Suprapubic skin (tissue), 4 donors: ENCODE data around the gene DNAL1. TPM values are rescaled to one million over a fixed set of nuclear protein-coding genes. Genes with fewer than 3 reads are reported as not detected.
A peak's percentile ranks its signal among the peaks of the same experiment; 100 is the strongest.

Experiments
- DNase-seq, 2 donors: peaks; one replicate each; pipeline ENCODE4 v3.0.0-alpha.2; 2019; ENCODE audit warnings: low spot score in 2 of 2
- H3K27ac ChIP-seq: fragments of 200-600 bp; sonication (generic); one replicate; pipeline ENCODE4 v1.5.1; 2019
- H3K27me3 ChIP-seq: fragments of 200-600 bp; sonication (generic); one replicate; pipeline ENCODE4 v1.5.1; 2019
- H3K36me3 ChIP-seq: fragments of 200-600 bp; sonication (generic); one replicate; pipeline ENCODE4 v1.5.1; 2019
- H3K4me1 ChIP-seq: fragments of 200-600 bp; sonication (generic); one replicate; pipeline ENCODE4 v1.5.1; 2019
- H3K4me3 ChIP-seq: fragments of 200-600 bp; sonication (generic); one replicate; pipeline ENCODE4 v1.5.1; 2019; ENCODE audit warnings: mild to moderate bottlenecking
- H3K9me3 ChIP-seq: fragments of 200-600 bp; sonication (generic); one replicate; pipeline ENCODE4 v1.5.1; 2019
- CTCF ChIP-seq, 2 donors: fragments of 200-600 bp in 1 of 2; fragments of 450-650 bp in 1 of 2; sonication (generic) in 1 of 2; IDR thresholded peaks; one replicate each; pipeline ENCODE4 v1.5.1; 2016 to 2019; ENCODE audit warnings: antibody characterized with exemption in 2 of 2, mild to moderate bottlenecking in 1 of 2, moderate library complexity in 1 of 2
- EP300 ChIP-seq: sonication (generic); formaldehyde crosslinking; IDR thresholded peaks from one replicate; pipeline ENCODE4 v1.6.1; 2017; ENCODE audit warnings: antibody characterized with exemption
- POLR2A ChIP-seq, 2 donors: fragments of 450-650 bp; IDR thresholded peaks; one replicate each; pipeline ENCODE4 v1.6.1; 2017; ENCODE audit warnings: antibody characterized with exemption in 2 of 2, mild to moderate bottlenecking in 2 of 2, moderate library complexity in 2 of 2
- POLR2AphosphoS5 ChIP-seq, 3 donors: sonication (generic); formaldehyde crosslinking; IDR thresholded peaks; one replicate each; pipeline ENCODE4 v1.6.1; 2017; ENCODE audit warnings: antibody characterized with exemption in 3 of 3
- WGBS: methylation state at CpG from one replicate; pipeline ENCODE4 v1.1.5; 2018; 5-methylcytosine and 5-hydroxymethylcytosine counted together
- total RNA-seq, 4 donors: library from RNA; depleted of rRNA; stranded (reverse); fragments of >200 nt; gene quantifications; one replicate each; pipeline ENCODE4 v1.1.0, GENCODE V29; 2016

Gene DNAL1
- total RNA-seq, 4 donors from 2014 or later: 1.8 to 3.6 (median 2.6) TPM

DNA sequence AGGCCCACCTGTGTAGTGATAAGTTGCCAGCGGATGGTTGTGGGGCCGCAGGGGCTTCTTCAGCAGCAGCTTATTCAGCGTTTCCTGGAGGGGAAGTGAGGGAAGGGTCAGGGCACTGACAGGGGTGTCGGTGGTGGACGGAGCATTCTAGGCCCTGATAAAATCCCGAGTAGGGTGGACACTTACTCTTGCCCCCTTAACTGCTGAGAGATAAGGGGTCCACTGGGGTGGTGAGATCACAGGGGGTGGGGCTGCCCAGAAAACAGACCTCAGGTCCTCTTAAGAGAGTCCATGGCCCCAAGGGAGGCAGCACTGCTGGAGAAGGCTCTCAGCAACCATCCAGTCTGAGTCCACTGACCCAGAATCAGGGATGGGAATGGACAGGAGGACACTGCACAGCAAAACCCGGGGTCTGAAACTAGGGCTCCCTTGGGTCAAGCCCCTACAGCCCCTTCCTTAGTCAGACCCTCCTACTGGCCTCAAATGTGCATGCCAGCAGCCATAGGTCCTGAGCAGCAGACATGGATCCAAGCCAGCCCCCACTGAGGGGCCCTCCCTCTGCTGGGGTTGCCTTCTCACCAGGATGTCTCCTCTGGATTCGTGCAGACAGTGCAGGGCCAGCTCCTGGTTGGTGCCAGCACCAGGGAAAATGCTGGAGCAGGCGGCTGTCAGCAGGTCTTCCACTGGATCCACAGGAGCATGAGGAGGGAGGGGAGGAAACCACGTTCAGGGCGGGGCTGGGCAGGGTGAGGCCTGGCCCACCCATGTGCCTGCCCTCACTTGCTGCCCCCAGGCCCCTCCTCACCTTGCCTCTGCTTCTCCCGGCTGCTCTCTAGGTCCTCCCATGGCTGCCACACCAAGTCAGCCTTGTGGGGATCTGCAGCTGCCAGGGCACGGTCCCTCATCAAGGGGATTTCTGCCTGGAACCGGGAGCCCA lies 81.5 kb downstream of the DNAL1 start:
- H3K4me1 ChIP-seq: peaks cover 76% of the 10 kb centered on the region
- no peak for DNase-seq
- no peaks in the 10 kb centered on the region for H3K27me3 ChIP-seq
- 68% methylated on average over 12 of the region's 14 CpGs for WGBS
- no peak overlapping the region for H3K4me3 ChIP-seq
- H3K27ac ChIP-seq: peak overlapping the region; percentile 58
- TF ChIP-seq POLR2A (IDR thresholded peaks at IDR 0.05): no peak
- no peak for TF ChIP-seq CTCF (IDR thresholded peaks at IDR 0.05)
- no peak for TF ChIP-seq EP300
- no peak for TF ChIP-seq POLR2AphosphoS5 (IDR thresholded peaks at IDR 0.05)
- peaks cover 87% of the 10 kb centered on the region for H3K36me3 ChIP-seq
- H3K9me3 ChIP-seq: no peaks in the 10 kb centered on the region

DNA sequence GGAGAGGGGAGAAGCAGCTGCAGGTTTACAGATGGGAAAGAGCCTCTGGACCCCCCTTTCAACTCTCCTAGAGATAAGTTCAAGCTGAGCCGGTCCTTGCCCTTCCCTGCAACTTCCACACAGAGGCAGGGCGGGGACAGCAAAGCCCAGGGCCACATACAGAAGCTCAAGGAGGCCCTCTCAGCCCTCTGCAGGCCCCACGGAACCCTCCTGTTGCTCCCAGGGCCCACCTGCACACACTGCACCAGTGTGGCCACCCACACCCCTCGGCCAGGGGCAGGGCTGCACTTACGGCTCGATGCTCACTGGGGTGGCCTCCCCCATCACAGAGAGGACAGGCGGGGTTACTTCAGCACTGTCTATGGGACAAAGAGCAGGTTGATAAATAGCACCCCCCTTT lies 82.4 kb downstream of the DNAL1 start:
- 91% methylated on average over 5 of the region's 7 CpGs for WGBS
- peaks cover 85% of the 10 kb centered on the region for H3K36me3 ChIP-seq

GRCh38 chr14:73728717-73729330 lies 84.0 kb downstream of the DNAL1 start:
- DNase-seq: peak in 1 of 2 donors; percentile 90
- Histone ChIP-seq H3K27ac (peak overlapping the region; percentile 48), H3K9me3 (no peaks in the 10 kb centered on the region), H3K36me3 (peaks cover 82% of the 10 kb centered on the region), H3K4me3 (no peak overlapping the region), H3K4me1 (peaks cover 69% of the 10 kb centered on the region), H3K27me3 (no peaks in the 10 kb centered on the region)
- TF ChIP-seq CTCF (IDR thresholded peaks at IDR 0.05) (peak; percentile 79 to 90), POLR2A (IDR thresholded peaks at IDR 0.05) (no peak), POLR2AphosphoS5 (IDR thresholded peaks at IDR 0.05) (peak in 1 of 3 donors; percentile 49), EP300 (no peak)
- WGBS: 30% methylated on average over 6 of the region's 6 CpGs

More for the DNA sequence above, 82.4 kb downstream of the DNAL1 start:
- Histone ChIP-seq H3K9me3 (no peaks in the 10 kb centered on the region), H3K27me3 (no peaks in the 10 kb centered on the region), H3K4me1 (peaks cover 84% of the 10 kb centered on the region), H3K27ac (peak overlapping the region; percentile 58), H3K4me3 (no peak overlapping the region)
- no peak for TF ChIP-seq POLR2AphosphoS5 (IDR thresholded peaks at IDR 0.05)
- TF ChIP-seq CTCF (IDR thresholded peaks at IDR 0.05): no peak
- no peak for TF ChIP-seq EP300
- no peak for DNase-seq

- no peak overlapping the region for H3K4me3 ChIP-seq
- WGBS: 91% methylated on average over 20 of the region's 23 CpGs
- H3K27ac ChIP-seq: peak overlapping the region; percentile 21
- H3K9me3 ChIP-seq: no peaks in the 10 kb centered on the region
- no peaks in the 10 kb centered on the region for H3K27me3 ChIP-seq
- H3K36me3 ChIP-seq: peaks cover 84% of the 10 kb centered on the region
- TF ChIP-seq EP300 (no peak), CTCF (IDR thresholded peaks at IDR 0.05) (no peak), POLR2AphosphoS5 (IDR thresholded peaks at IDR 0.05) (no peak), POLR2A (IDR thresholded peaks at IDR 0.05) (no peak)
- peaks cover 60% of the 10 kb centered on the region for H3K4me1 ChIP-seq
- DNase-seq: peak in 1 of 2 donors; percentile 68
Observed at GRCh38 chr14:73729556-73730265, 84.9 kb downstream of the DNAL1 start.
